ENCODE results near the gene PCDHGB2. TPM values are rescaled to one million over a fixed set of nuclear protein-coding genes. Genes with fewer than 3 reads are reported as not detected.

PCDHGB2 gene
- total and polyA plus RNA-seq, 2 experiments from 2014 or later = 0.33 TPM; not detected in 1

- H3K4me1 ChIP-seq (ENCODE audit: insufficient read depth) = no peaks in the 10 kb centered on the region
- TF ChIP-seq CTCF (IDR thresholded peaks at IDR 0.05; ENCODE audit: poor library complexity) (no peak), EZH2 (IDR thresholded peaks at IDR 0.05; ENCODE audit: borderline replicate concordance) (no peak), EZH2phosphoT487 (IDR thresholded peaks at IDR 0.05; ENCODE audit: low read depth, severe bottlenecking, unreplicated experiment) (no peak)
- H3K9me3 ChIP-seq (ENCODE audit: low read depth) = no peaks in the 10 kb centered on the region
- H3K27ac ChIP-seq = no peak overlapping the region
- no peaks in the 10 kb centered on the region for H3K27me3 ChIP-seq
- WGBS (ENCODE audit: low lambda C conversion rate, missing lambda C conversion rate) = 83% methylated on average over 5 of the region's 5 CpGs
- H3K9me2 ChIP-seq (replicated peaks; ENCODE audit: insufficient read depth) = no peaks in the 10 kb centered on the region
- H2AFZ ChIP-seq = no peak overlapping the region
- no peak overlapping the region for H3K4me2 ChIP-seq
- H3K79me2 ChIP-seq = no peaks in the 10 kb centered on the region
- no peak for DNase-seq (ENCODE audit: low spot score)
- no peaks in the 10 kb centered on the region for H3K36me3 ChIP-seq (replicated peaks; ENCODE audit: insufficient read depth, low read depth)
- no peaks in the 10 kb centered on the region for H4K20me1 ChIP-seq (ENCODE audit: insufficient read depth, poor library complexity, severe bottlenecking)
- H3K4me3 ChIP-seq = no peak overlapping the region
Measured at GRCh38 chr5:141356133-141356532, 3.7 kb upstream of the PCDHGB2 start.

DNA sequence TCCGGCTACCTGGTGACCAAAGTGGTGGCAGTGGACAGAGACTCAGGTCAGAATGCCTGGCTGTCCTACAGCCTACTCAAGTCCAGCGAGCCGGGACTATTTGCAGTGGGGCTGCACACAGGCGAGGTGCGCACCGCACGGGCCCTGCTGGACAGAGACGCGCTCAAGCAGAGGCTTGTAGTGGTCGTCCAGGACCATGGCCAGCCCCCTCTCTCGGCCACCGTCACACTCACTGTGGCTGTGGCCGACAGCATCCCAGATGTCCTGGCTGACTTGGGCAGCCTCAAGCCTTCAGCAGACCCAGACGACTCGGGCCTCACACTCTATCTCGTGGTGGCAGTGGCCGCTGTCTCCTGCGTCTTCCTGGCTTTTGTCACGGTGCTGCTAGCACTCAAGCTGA, 2.8 kb upstream of the PCDHGB2 start:
- Histone ChIP-seq H2AFZ (no peak overlapping the region), H3K9me3 (ENCODE audit: low read depth) (no peaks in the 10 kb centered on the region), H3K4me2 (no peak overlapping the region), H3K4me1 (ENCODE audit: insufficient read depth) (no peaks in the 10 kb centered on the region), H4K20me1 (ENCODE audit: insufficient read depth, poor library complexity, severe bottlenecking) (no peaks in the 10 kb centered on the region), H3K27me3 (no peaks in the 10 kb centered on the region), H3K9me2 (replicated peaks; ENCODE audit: insufficient read depth) (no peaks in the 10 kb centered on the region), H3K79me2 (no peaks in the 10 kb centered on the region), H3K4me3 (no peak overlapping the region), H3K36me3 (replicated peaks; ENCODE audit: insufficient read depth, low read depth) (no peaks in the 10 kb centered on the region), H3K27ac (no peak overlapping the region)
- DNase-seq (ENCODE audit: low spot score) = no peak
- no peak for TF ChIP-seq CTCF (IDR thresholded peaks at IDR 0.05; ENCODE audit: poor library complexity)
- TF ChIP-seq EZH2phosphoT487 (IDR thresholded peaks at IDR 0.05; ENCODE audit: low read depth, severe bottlenecking, unreplicated experiment) = no peak
- no peak for TF ChIP-seq EZH2 (IDR thresholded peaks at IDR 0.05; ENCODE audit: borderline replicate concordance)
- WGBS (ENCODE audit: low lambda C conversion rate, missing lambda C conversion rate) = 91% methylated on average over 19 of the region's 19 CpGs

DNA sequence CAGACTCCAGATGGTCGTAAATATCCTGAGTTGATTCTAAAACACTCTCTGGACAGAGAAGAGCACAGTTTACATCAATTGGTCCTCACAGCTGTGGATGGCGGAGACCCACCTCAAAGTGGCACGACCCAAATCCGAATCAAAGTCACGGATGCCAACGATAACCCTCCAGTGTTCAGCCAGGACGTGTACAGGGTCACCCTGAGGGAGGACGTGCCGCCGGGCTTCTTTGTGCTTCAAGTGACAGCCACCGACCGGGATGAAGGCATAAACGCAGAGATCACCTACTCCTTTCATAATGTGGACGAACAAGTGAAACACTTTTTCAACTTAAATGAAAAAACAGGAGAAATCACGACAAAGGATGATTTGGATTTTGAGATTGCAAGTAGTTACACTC, 891 bp downstream of the PCDHGB2 start:
- H3K27me3 ChIP-seq = no peaks in the 10 kb centered on the region
- whole genome bisulfite sequencing (ENCODE audit: low lambda C conversion rate, missing lambda C conversion rate) = 91% methylated on average over 15 of the region's 15 CpGs
- peaks cover 5% of the 10 kb centered on the region for H3K9me3 ChIP-seq (ENCODE audit: low read depth)
- no peak overlapping the region for H3K4me3 ChIP-seq
- H4K20me1 ChIP-seq (ENCODE audit: insufficient read depth, poor library complexity, severe bottlenecking) = no peaks in the 10 kb centered on the region
- no peak overlapping the region for H2AFZ ChIP-seq
- H3K4me2 ChIP-seq = no peak overlapping the region
- H3K79me2 ChIP-seq = no peaks in the 10 kb centered on the region
- H3K9me2 ChIP-seq (replicated peaks; ENCODE audit: insufficient read depth) = no peaks in the 10 kb centered on the region
- no peak overlapping the region for H3K27ac ChIP-seq
- H3K4me1 ChIP-seq (ENCODE audit: insufficient read depth) = no peaks in the 10 kb centered on the region
- TF ChIP-seq EZH2 (IDR thresholded peaks at IDR 0.05; ENCODE audit: borderline replicate concordance) (no peak), EZH2phosphoT487 (IDR thresholded peaks at IDR 0.05; ENCODE audit: low read depth, severe bottlenecking, unreplicated experiment) (no peak), CTCF (IDR thresholded peaks at IDR 0.05; ENCODE audit: poor library complexity) (no peak)
- DNase-seq (ENCODE audit: low spot score) = no peak
- no peaks in the 10 kb centered on the region for H3K36me3 ChIP-seq (replicated peaks; ENCODE audit: insufficient read depth, low read depth)

DNA sequence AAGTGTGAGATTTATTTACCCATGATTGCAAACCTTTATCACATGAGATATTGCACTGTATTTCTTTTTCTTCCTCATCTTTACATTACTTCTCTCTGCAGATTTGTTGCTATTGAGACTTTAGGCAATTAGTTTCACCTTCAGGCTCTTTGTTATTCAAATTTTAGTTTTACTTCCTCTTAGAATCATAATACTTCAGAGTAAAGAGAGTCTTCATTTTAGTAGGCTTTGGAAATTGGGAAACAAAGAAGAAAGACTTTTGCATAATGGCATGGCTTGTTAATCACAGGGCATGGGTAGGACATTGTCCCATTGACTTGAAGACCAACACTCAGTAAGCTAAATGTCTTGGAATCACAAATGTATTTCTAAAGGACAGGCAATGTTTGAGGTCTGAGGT, 2.9 kb downstream of the PCDHGB2 start:
- H3K36me3 ChIP-seq (replicated peaks; ENCODE audit: insufficient read depth, low read depth) = no peaks in the 10 kb centered on the region
- H3K4me2 ChIP-seq = no peak overlapping the region
- H4K20me1 ChIP-seq (ENCODE audit: insufficient read depth, poor library complexity, severe bottlenecking) = no peaks in the 10 kb centered on the region
- H2AFZ ChIP-seq = no peak overlapping the region
- no peaks in the 10 kb centered on the region for H3K27me3 ChIP-seq
- H3K4me3 ChIP-seq = no peak overlapping the region
- no peak for TF ChIP-seq CTCF (IDR thresholded peaks at IDR 0.05; ENCODE audit: poor library complexity)
- no peak for TF ChIP-seq EZH2phosphoT487 (IDR thresholded peaks at IDR 0.05; ENCODE audit: low read depth, severe bottlenecking, unreplicated experiment)
- TF ChIP-seq EZH2 (IDR thresholded peaks at IDR 0.05; ENCODE audit: borderline replicate concordance) = no peak
- no peaks in the 10 kb centered on the region for H3K79me2 ChIP-seq
- peaks cover 5% of the 10 kb centered on the region for H3K9me3 ChIP-seq (ENCODE audit: low read depth)
- no peak overlapping the region for H3K27ac ChIP-seq
- H3K4me1 ChIP-seq (ENCODE audit: insufficient read depth) = no peaks in the 10 kb centered on the region
- H3K9me2 ChIP-seq (replicated peaks; ENCODE audit: insufficient read depth) = no peaks in the 10 kb centered on the region
- DNase-seq (ENCODE audit: low spot score) = no peak

Data from hepatocyte (in vitro differentiated cells).